ENCODE data around the gene CDH13.

DNA sequence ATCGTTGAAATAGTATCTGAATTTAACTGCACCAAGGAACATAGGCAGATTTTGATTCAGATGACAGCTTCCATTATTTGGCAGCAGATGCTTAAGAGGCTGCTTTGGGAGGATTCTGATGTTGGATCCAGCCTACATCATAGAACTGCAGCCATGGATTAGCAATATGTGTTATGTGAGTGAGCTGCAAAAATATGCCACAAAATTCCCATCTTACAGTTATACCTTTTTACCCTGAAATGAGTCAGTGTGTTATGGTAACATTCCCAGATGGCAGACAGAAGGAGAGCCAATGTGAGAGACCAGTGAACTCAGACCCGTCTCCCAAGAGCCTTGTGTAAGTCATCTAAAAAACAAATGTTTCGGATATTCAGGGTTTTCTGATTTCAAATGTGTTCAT lies 206.1 kb downstream of the CDH13 start:
- TF ChIP-seq, protein P1, sequence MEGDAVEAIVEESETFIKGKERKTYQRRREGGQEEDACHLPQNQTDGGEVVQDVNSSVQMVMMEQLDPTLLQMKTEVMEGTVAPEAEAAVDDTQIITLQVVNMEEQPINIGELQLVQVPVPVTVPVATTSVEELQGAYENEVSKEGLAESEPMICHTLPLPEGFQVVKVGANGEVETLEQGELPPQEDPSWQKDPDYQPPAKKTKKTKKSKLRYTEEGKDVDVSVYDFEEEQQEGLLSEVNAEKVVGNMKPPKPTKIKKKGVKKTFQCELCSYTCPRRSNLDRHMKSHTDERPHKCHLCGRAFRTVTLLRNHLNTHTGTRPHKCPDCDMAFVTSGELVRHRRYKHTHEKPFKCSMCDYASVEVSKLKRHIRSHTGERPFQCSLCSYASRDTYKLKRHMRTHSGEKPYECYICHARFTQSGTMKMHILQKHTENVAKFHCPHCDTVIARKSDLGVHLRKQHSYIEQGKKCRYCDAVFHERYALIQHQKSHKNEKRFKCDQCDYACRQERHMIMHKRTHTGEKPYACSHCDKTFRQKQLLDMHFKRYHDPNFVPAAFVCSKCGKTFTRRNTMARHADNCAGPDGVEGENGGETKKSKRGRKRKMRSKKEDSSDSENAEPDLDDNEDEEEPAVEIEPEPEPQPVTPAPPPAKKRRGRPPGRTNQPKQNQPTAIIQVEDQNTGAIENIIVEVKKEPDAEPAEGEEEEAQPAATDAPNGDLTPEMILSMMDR (IDR thresholded peaks at IDR 0.05): no peak
- no peak for TF ChIP-seq POLR2A (IDR thresholded peaks at IDR 0.05)

Data from adrenal gland (tissue), 5 donors.